Stomach (tissue), 9 donors: Measurements from ENCODE around the gene FGGY. TPM values are rescaled to one million over a fixed set of nuclear protein-coding genes. Genes with fewer than 3 reads are reported as not detected.

Experiments
- DNase-seq, 2 donors: peaks; one replicate each; pipeline versions ENCODE4 v3.0.0 to v3.0.0-alpha.2; 2013 to 2019
- H3K27ac ChIP-seq, 5 donors: fragments of 200-600 bp in 4 of 5; sonication (generic) in 4 of 5; one replicate each; pipeline ENCODE4 v1.5.1; 2013 to 2019; ENCODE audit warnings: mild to moderate bottlenecking in 1 of 5, moderate library complexity in 1 of 5
- H3K27me3 ChIP-seq, 3 donors: fragments of 200-600 bp; sonication (generic); one replicate each; pipeline ENCODE4 v1.5.1; 2017 to 2019; ENCODE audit warnings: mixed run types in 1 of 3
- H3K36me3 ChIP-seq, 4 donors: fragments of 200-600 bp; sonication (generic); 1 replicate in 3 of 4; 2 replicates in 1 of 4; pipeline ENCODE4 v1.5.1; 2016 to 2019
- H3K4me1 ChIP-seq, 4 donors: fragments of 200-600 bp; sonication (generic); one replicate each; pipeline ENCODE4 v1.5.1; 2016 to 2019
- H3K4me3 ChIP-seq, 4 donors: fragments of 200-600 bp; sonication (generic) in 3 of 4; one replicate each; pipeline ENCODE4 v1.5.1; 2016 to 2019; ENCODE audit warnings: mild to moderate bottlenecking in 1 of 4
- H3K9me3 ChIP-seq, 4 donors: fragments of 200-600 bp; sonication (generic); one replicate each; pipeline ENCODE4 v1.5.1; 2016 to 2019
- EP300 ChIP-seq: sonication (generic); formaldehyde crosslinking; IDR thresholded peaks from one replicate; pipeline ENCODE4 v1.6.1; 2017; ENCODE audit warnings: antibody characterized with exemption
- POLR2A ChIP-seq, 4 donors: fragments of 450-650 bp; IDR thresholded peaks; one replicate each; pipeline ENCODE4 v1.6.1; 2016; ENCODE audit warnings: antibody characterized with exemption in 4 of 4, control low read depth in 2 of 4, mild to moderate bottlenecking in 1 of 4, moderate library complexity in 1 of 4
- POLR2AphosphoS5 ChIP-seq, 3 donors: sonication (generic); formaldehyde crosslinking; IDR thresholded peaks; one replicate each; pipeline ENCODE4 v1.6.1; 2016; ENCODE audit warnings: antibody characterized with exemption in 3 of 3
- WGBS, 5 donors: extraction: QIAGEN DNeasy Blood & Tissue Kit in 3 of 5; methylation state at CpG; one replicate each; pipeline versions ENCODE4 v1.1.5 to v1.1.7; 2013 to 2018; 5-methylcytosine and 5-hydroxymethylcytosine counted together
- intact Hi-C: fragments of 100-400 bp; cut with DNase I; formaldehyde crosslinking; loops from one replicate; pipeline ENCODE4 v1.15.1; 2023; ENCODE audit warnings: low total_unique reads
- polyA plus RNA-seq, 3 donors: library from polyadenylated mRNA; stranded (reverse); fragments of 200-250 nt; gene quantifications; one replicate each; pipeline ENCODE4 v1.2.3, GENCODE V29; 2013
- total RNA-seq, 5 donors: library from RNA; depleted of rRNA; stranded (reverse); fragments of >200 nt; gene quantifications; one replicate each; pipeline versions ENCODE4 v1.1.0 to v1.2.3, GENCODE V29; 2014 to 2016
- TF ChIP-seq, protein P1 (sequence below), 7 experiments: fragments of 450-650 bp in 4 of 7; fragments of 200-600 bp in 3 of 7; sonication (generic) in 3 of 7; IDR thresholded peaks; one replicate each; pipeline ENCODE4 v1.5.1; 2016 to 2019; ENCODE audit warnings: antibody characterized with exemption in 7 of 7, control low read depth in 2 of 7, mild to moderate bottlenecking in 1 of 7
- donor health status: healthy with polysubstance abuse.
- donor health status: Bipolar disorder and iron deficiency.
- donor health status: healthy.

Gene FGGY
- total and polyA plus RNA-seq, 8 donors, result 6.2 to 40.6 (median 10.8) TPM

DNA sequence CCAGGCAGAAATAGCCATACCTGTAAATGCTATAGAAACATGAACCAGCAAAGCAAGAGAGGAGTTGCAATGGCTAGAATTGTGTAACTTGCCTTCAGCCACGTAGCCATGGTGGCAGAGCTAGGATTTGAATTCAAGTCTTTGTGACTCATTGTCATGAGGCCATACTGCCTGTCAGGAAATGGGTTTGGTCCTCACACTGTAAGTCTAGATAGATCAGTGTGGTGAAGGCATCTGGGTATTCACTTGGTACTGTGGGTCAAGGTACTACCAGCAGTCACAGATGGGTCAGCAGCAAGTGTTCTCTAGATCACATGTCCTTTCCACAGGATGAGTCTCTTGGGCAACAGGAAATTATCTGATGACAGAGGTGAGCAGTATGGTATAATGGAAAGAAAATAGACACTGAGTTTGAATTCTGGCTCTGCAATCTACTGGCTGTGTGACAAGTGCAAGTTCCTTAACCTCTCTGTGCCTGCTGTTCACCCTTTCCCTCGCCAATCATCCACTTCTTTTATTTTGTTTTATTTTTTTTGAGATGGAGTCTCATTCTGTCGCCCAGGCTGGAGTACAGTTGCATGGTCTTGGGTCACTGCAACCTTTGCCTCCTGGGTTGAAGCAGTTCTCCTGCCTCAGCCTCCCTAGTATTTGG lies 36.9 kb downstream of the FGGY start:
- peaks cover 0 to 5% (median 0%) of the 10 kb centered on the region in 4 donors for H3K4me1 ChIP-seq
- H3K36me3 ChIP-seq, result no peaks in the 10 kb centered on the region
- DNase-seq, result no peak
- no peak for TF ChIP-seq POLR2A (IDR thresholded peaks at IDR 0.05)
- TF ChIP-seq, protein P1, sequence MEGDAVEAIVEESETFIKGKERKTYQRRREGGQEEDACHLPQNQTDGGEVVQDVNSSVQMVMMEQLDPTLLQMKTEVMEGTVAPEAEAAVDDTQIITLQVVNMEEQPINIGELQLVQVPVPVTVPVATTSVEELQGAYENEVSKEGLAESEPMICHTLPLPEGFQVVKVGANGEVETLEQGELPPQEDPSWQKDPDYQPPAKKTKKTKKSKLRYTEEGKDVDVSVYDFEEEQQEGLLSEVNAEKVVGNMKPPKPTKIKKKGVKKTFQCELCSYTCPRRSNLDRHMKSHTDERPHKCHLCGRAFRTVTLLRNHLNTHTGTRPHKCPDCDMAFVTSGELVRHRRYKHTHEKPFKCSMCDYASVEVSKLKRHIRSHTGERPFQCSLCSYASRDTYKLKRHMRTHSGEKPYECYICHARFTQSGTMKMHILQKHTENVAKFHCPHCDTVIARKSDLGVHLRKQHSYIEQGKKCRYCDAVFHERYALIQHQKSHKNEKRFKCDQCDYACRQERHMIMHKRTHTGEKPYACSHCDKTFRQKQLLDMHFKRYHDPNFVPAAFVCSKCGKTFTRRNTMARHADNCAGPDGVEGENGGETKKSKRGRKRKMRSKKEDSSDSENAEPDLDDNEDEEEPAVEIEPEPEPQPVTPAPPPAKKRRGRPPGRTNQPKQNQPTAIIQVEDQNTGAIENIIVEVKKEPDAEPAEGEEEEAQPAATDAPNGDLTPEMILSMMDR (IDR thresholded peaks at IDR 0.05), result no peak
- TF ChIP-seq EP300, result no peak
- no peaks in the 10 kb centered on the region for H3K9me3 ChIP-seq
- 81 to 97% (median 90%) methylated on average over 3 of the region's 3 CpGs for WGBS, 5 donors
- no peak overlapping the region for H3K4me3 ChIP-seq
- H3K27ac ChIP-seq, result no peak overlapping the region
- intact Hi-C loops, result no loop called here
- H3K27me3 ChIP-seq, result no peaks in the 10 kb centered on the region

DNA sequence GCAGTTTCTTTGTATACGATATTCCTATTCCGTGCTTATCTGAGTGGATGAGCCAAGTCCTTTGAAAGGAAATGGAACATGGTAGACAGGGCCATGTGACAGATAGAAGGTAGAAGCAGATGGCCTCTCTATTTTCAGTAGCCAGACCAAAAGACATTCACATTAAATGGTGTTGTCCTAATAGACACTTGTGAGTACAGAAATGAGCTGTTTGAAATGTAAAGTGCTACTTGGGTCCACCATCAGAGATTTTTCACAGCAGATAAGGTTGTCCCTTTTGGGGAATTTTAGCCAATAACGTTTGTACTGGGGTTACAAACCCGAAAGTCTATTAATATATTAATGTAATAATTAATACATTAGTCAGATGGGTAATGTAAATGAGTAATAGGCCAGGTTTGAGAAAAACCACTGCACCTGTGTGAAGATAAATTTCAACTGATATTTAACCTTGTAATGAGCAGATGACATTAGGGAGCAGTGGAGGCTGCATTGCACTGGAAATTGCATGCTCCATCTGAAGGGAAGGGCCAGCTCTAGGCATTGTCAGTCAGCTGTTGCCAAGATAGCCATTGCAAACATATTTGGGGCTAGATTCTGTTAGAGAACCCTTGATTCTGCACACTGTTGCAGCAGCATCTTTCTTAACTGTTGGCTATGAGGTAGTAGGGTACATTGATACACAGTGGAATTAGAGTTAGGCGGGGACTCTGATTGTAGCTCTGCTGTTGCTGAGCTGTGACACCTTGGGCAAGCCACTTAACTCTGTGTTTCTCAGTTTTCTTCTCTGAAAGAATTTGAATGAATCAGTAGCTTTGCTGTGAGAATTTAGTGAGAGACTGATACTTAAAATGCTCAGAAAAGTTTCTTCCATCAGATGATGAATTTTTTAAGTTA lies 43.8 kb downstream of the FGGY start:
- intact Hi-C loops, result no loop called here
- Histone ChIP-seq H3K36me3 (no peaks in the 10 kb centered on the region), H3K9me3 (no peaks in the 10 kb centered on the region), H3K4me1 (no peaks in the 10 kb centered on the region), H3K4me3 (no peak overlapping the region), H3K27ac (no peak overlapping the region), H3K27me3 (no peaks in the 10 kb centered on the region)
- no peak for DNase-seq
- no peak for TF ChIP-seq POLR2AphosphoS5 (IDR thresholded peaks at IDR 0.05)
- no peak for TF ChIP-seq EP300
- no peak for TF ChIP-seq POLR2A (IDR thresholded peaks at IDR 0.05)
- TF ChIP-seq, protein P1 (IDR thresholded peaks at IDR 0.05), result no peak
- WGBS, 5 donors, result 89 to 94% (median 93%) methylated on average over 5 of the region's 5 CpGs

DNA sequence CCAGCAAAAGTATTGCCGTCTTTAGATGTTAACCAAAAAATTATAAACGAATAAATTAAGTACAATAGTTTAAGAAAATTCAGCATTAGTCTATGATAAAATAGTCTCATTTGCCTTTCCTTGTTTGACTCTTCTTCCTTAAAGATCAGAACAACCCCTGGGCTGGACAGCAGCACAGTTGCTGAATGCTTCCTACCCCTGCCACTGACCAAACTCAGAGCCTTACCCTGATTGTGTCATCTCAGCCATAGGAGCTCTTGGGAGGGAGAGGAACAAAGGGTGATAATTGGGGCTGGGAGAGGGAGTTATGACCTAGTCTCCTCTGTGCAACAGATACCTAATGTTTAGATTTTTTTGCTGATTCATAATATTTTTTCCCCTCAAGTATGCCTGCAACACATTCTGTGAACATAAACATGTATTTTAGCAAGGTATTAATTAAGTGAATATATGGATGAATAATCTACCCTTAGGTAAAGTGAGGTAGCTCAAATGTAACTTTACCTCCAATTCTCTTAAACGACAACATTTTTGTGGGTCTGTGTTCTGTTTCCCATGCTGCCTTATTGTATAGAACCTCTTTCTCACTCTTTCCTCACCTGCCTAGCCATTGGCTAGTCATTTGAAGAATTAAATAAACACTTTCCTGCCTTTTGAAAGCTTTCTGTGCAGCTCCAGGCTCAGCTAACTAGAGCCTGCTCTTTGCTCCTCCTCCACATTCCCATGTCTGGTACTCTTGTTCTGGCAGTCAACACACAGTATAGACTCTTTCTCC lies 46.1 kb downstream of the FGGY start:
- no peak for DNase-seq
- Histone ChIP-seq H3K4me1 (no peaks in the 10 kb centered on the region), H3K36me3 (no peaks in the 10 kb centered on the region), H3K9me3 (no peaks in the 10 kb centered on the region), H3K27me3 (no peaks in the 10 kb centered on the region), H3K4me3 (no peak overlapping the region), H3K27ac (no peak overlapping the region)
- no peak for TF ChIP-seq POLR2A (IDR thresholded peaks at IDR 0.05)
- no peak for TF ChIP-seq EP300
- TF ChIP-seq, protein P1 (IDR thresholded peaks at IDR 0.05), result no peak
- no peak for TF ChIP-seq POLR2AphosphoS5 (IDR thresholded peaks at IDR 0.05)
- intact Hi-C loops, result no loop called here
- WGBS, 5 donors, result 89 to 97% (median 92%) methylated on average over 3 of the region's 3 CpGs

DNA sequence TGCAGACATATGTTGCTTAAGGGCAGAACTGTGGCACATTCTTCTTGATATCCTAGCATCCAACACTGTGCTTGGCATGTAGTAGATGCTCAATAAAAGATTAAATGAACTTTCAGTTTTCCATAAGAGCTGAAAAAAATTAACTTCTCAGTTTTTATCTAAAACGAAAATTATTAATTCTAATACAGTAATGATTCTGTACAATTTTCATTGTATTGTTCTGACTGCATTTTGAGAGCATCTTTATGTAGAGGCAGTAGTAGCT lies 46.6 kb downstream of the FGGY start:
- Histone ChIP-seq H3K4me3 (no peak overlapping the region), H3K27me3 (no peaks in the 10 kb centered on the region), H3K36me3 (no peaks in the 10 kb centered on the region), H3K4me1 (no peaks in the 10 kb centered on the region), H3K9me3 (no peaks in the 10 kb centered on the region), H3K27ac (no peak overlapping the region)
- TF ChIP-seq EP300, result no peak
- TF ChIP-seq POLR2AphosphoS5 (IDR thresholded peaks at IDR 0.05), result no peak
- no peak for TF ChIP-seq POLR2A (IDR thresholded peaks at IDR 0.05)
- TF ChIP-seq, protein P1 (IDR thresholded peaks at IDR 0.05), result no peak
- intact Hi-C loops, result no loop called here
- WGBS, 5 donors, result 84 to 91% (median 88%) methylated on average over 1 of the region's 1 CpG
- DNase-seq, result no peak
